Mesendoderm (in vitro differentiated cells): ENCODE results near the gene SLC12A1.

Experiments used
- DNase-seq: peaks from one replicate; pipeline ENCODE4 v3.0.0; 2013
- H2AK5ac ChIP-seq: 2 replicates; pipeline ENCODE4 v1.6.1; 2013; ENCODE audit warnings: low read length, inconsistent platforms
- H2BK120ac ChIP-seq: 2 replicates; pipeline ENCODE4 v1.6.1; 2013; ENCODE audit warnings: low read depth, mild to moderate bottlenecking, low read length, moderate library complexity, mixed read lengths
- H2BK15ac ChIP-seq: replicated peaks from 2 replicates; pipeline ENCODE4 v1.6.1; 2013; ENCODE audit warnings: low read depth, mild to moderate bottlenecking, moderate library complexity
- H2BK5ac ChIP-seq: 2 replicates; pipeline ENCODE4 v1.6.1; 2013; ENCODE audit warnings: low read length, inconsistent platforms
- H3K18ac ChIP-seq: 2 replicates; pipeline ENCODE4 v1.6.1; 2013; ENCODE audit warnings: mild to moderate bottlenecking, low read length, mixed read lengths
- H3K23ac ChIP-seq: one replicate; pipeline ENCODE4 v1.6.1; 2013; ENCODE audit warnings: low read length
- H3K27ac ChIP-seq: 2 replicates; pipeline ENCODE4 v1.5.1; 2013; ENCODE audit warnings: low read depth, mild to moderate bottlenecking, inconsistent platforms, low read length, moderate library complexity
- H3K27me3 ChIP-seq: 2 replicates; pipeline ENCODE4 v1.6.1; 2013; ENCODE audit warnings: low read length, control low read depth, mild to moderate bottlenecking, inconsistent platforms; ENCODE audit not compliant: insufficient read depth, poor library complexity
- H3K36me3 ChIP-seq: 2 replicates; pipeline ENCODE4 v1.6.1; 2013; ENCODE audit warnings: low read length, inconsistent platforms; ENCODE audit not compliant: control insufficient read depth, insufficient read depth
- H3K4ac ChIP-seq: one replicate; pipeline ENCODE4 v1.6.1; 2013; ENCODE audit warnings: low read depth, mild to moderate bottlenecking, low read length, moderate library complexity
- H3K4me1 ChIP-seq: 2 replicates; pipeline ENCODE4 v1.6.1; 2013; ENCODE audit warnings: low read depth, low read length, inconsistent platforms; ENCODE audit not compliant: control insufficient read depth
- H3K4me2 ChIP-seq: 2 replicates; pipeline ENCODE4 v1.6.1; 2013; ENCODE audit warnings: low read length
- H3K4me3 ChIP-seq: 2 replicates; pipeline ENCODE4 v1.5.1; 2013; ENCODE audit warnings: mild to moderate bottlenecking, low read length
- H3K56ac ChIP-seq: one replicate; pipeline ENCODE4 v1.6.1; 2013; ENCODE audit warnings: low read length
- H3K79me1 ChIP-seq: 2 replicates; pipeline ENCODE4 v1.6.1; 2013; ENCODE audit warnings: low read length, inconsistent platforms
- H3K79me2 ChIP-seq: 2 replicates; pipeline ENCODE4 v1.6.1; 2013; ENCODE audit warnings: mild to moderate bottlenecking, low read length; ENCODE audit not compliant: control insufficient read depth, insufficient read depth
- H3K9ac ChIP-seq: 2 replicates; pipeline ENCODE4 v1.6.1; 2013; ENCODE audit warnings: low read length, inconsistent platforms
- H4K5ac ChIP-seq: one replicate; pipeline ENCODE4 v1.6.1; 2013; ENCODE audit warnings: low read length
- H4K8ac ChIP-seq: one replicate; pipeline ENCODE4 v1.6.1; 2013; ENCODE audit warnings: low read depth, mild to moderate bottlenecking, control low read depth, low read length, moderate library complexity
- WGBS: extraction: QIAGEN DNeasy Blood & Tissue Kit; methylation state at CpG from one replicate; pipeline ENCODE4 v1.1.7; 2013; ENCODE audit warnings: low lambda C conversion rate, missing lambda C conversion rate; ENCODE audit not compliant: insufficient coverage; ENCODE audit errors: extremely low coverage; 5-methylcytosine and 5-hydroxymethylcytosine counted together

SLC12A1 gene

DNA sequence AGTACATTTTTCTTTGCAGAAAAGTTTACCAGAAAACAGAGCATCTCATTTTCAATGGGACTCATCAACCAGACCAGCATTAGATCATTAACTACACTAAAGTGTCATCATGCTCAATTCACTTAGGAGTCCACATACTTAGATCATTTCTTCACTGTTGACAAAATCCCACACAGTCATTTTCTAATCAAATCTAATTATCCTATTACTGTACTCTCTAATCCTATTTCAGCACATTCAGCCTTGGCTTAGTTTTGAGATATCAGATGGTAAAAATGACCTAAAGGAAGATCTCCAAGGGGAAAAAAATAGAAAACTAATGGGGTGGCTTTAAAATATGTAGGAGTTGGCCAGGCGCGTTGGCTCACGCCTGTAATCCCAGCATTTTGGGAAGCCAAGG is 19.8 kb upstream of the SLC12A1 start:
- H3K36me3 ChIP-seq = no peaks in the 10 kb centered on the region
- H3K79me2 ChIP-seq = no peaks in the 10 kb centered on the region
- DNase-seq = no peak
- H3K18ac ChIP-seq = no peak overlapping the region
- H3K4me3 ChIP-seq = no peak overlapping the region
- no peaks in the 10 kb centered on the region for H3K27me3 ChIP-seq
- H4K8ac ChIP-seq = no peak overlapping the region
- no peak overlapping the region for H4K5ac ChIP-seq
- H2BK15ac ChIP-seq = no peak overlapping the region
- H3K79me1 ChIP-seq = no peaks in the 10 kb centered on the region
- H3K4ac ChIP-seq = no peak overlapping the region
- H3K27ac ChIP-seq = no peak overlapping the region
- H3K9ac ChIP-seq = no peak overlapping the region
- no peak overlapping the region for H3K4me2 ChIP-seq
- H3K56ac ChIP-seq = no peak overlapping the region
- H3K23ac ChIP-seq = no peak overlapping the region
- no peaks in the 10 kb centered on the region for H3K4me1 ChIP-seq
- H2BK5ac ChIP-seq = no peak overlapping the region
- no CpG with 5 or more reads among the region's 3 CpGs for WGBS
- H2BK120ac ChIP-seq = no peak overlapping the region
- no peak overlapping the region for H2AK5ac ChIP-seq

DNA sequence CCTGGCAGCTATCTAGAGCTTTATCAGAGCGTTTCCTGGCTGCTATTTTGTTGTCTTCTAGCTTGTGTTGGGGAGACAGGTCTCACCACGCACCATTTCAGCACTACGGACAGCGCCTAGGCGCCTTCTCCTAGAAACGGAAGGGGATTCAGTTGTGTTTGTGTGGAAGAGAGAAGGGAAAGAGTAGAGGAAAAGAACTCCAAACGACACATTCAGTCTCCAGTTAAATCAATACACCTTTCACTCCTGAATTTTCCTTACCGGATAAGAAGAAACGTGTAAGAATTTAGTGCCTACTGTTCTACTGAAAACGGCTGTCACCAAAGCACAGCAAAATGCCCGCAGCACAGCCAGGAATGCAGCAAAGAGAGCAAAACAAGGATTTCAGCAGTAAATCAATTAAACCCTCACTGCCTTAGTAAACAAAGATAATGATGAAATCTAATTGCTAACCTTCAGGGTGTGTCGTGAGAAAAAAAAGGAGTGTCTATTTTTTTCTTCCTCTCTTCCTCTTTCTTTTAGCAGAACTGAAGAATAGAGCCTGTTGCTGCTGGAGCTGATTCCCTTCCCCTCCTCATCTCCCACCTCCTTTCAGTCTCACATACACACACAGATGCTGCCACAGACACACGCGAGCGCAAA is 15.0 kb upstream of the SLC12A1 start:
- H3K23ac ChIP-seq = no peak overlapping the region
- H2BK15ac ChIP-seq = no peak overlapping the region
- WGBS = no CpG with 5 or more reads among the region's 15 CpGs
- H3K56ac ChIP-seq = no peak overlapping the region
- H3K4me3 ChIP-seq = no peak overlapping the region
- H3K27ac ChIP-seq = no peak overlapping the region
- H3K9ac ChIP-seq = no peak overlapping the region
- no peaks in the 10 kb centered on the region for H3K79me2 ChIP-seq
- no peak overlapping the region for H3K18ac ChIP-seq
- no peaks in the 10 kb centered on the region for H3K36me3 ChIP-seq
- no peaks in the 10 kb centered on the region for H3K79me1 ChIP-seq
- no peak overlapping the region for H3K4ac ChIP-seq
- H3K4me1 ChIP-seq = no peaks in the 10 kb centered on the region
- no peak overlapping the region for H2BK120ac ChIP-seq
- H2AK5ac ChIP-seq = no peak overlapping the region
- H4K5ac ChIP-seq = no peak overlapping the region
- H4K8ac ChIP-seq = no peak overlapping the region
- H2BK5ac ChIP-seq = no peak overlapping the region
- no peaks in the 10 kb centered on the region for H3K27me3 ChIP-seq
- H3K4me2 ChIP-seq = peak overlapping the region; percentile 58
- DNase-seq = peak; percentile 92

DNA sequence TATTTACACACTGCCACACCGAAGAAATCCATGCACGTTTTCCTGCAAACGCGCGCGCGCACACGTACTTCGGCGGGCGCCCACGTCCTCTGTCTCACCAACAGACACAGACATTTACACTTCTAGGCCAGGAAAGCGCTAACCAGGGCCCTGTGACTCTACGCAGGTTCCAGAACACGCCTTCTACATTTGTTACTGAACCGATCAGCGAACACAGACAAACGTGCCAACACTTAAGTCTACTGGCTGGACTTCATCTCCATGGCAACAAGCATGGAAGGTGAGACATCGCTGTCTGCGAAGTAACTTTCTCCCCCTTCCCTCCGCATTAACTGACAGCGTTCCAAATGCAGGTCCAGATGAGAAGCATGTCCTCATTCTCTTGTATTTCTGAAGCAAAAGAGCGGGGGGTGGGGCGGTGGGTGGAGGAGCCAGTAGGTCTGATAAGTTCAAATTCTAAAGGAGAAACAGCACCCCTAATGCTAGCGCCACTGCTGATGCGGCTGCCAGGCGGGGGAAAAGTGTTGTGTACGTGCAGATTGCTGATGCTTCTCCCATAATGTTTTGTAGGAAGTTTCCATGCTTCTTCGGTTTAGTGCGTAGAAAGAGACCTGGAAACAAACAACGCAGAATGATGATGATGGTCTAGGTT is 14.4 kb upstream of the SLC12A1 start, which contains the start of gene CTXN2:
CTXN2 (plus strand) TSS at position 92 of the 652 bp plus-strand sequence. CDS start 9,636 bp downstream, outside the sequence.
- no peak within 1 kb of the TSS for H3K23ac ChIP-seq
- H2BK15ac ChIP-seq = no peak within 1 kb of the TSS
- H3K27me3 ChIP-seq = no peaks in the 10 kb centered on the region
- H3K4me1 ChIP-seq = no peaks in the 10 kb centered on the region
- no peak within 1 kb of the TSS for H4K8ac ChIP-seq
- H3K9ac ChIP-seq = no peak within 1 kb of the TSS
- H3K79me1 ChIP-seq = no peaks in the 10 kb centered on the region
- no peak within 1 kb of the TSS for H3K4ac ChIP-seq
- no peak within 1 kb of the TSS for H2BK120ac ChIP-seq
- H3K36me3 ChIP-seq = no peaks in the 10 kb centered on the region
- no peak within 1 kb of the TSS for H3K18ac ChIP-seq
- H2BK5ac ChIP-seq = no peak within 1 kb of the TSS
- H3K79me2 ChIP-seq = no peaks in the 10 kb centered on the region
- H3K4me2 ChIP-seq = peak within 1 kb of the TSS; percentile 58
- no peak within 1 kb of the TSS for H3K4me3 ChIP-seq
- peak; percentile 63 for DNase-seq
- H4K5ac ChIP-seq = no peak within 1 kb of the TSS
- H3K27ac ChIP-seq = no peak within 1 kb of the TSS
- WGBS = no CpG with 5 or more reads among the region's 31 CpGs
- no peak within 1 kb of the TSS for H2AK5ac ChIP-seq
- H3K56ac ChIP-seq = no peak within 1 kb of the TSS

DNA sequence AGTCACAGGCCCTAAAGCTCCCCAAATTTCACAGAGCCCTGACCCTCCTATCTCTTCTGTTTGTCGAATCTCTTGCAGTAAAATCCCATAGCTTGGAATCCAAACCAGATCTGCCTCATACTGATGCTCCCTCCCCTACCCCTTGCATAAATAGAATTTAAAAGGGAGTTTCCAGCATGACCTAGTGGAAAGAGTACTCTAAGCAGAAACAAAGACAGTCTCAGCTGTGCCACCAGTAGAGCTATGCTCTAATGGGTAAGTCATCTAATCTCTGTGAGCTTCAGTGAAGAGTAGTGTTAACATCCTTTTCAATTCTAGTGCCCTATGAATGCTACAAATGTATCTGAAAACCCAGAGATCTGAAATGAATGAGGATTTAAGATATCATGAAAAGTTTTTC is 4.0 kb upstream of the SLC12A1 start:
- H3K56ac ChIP-seq = no peak overlapping the region
- no peak overlapping the region for H2BK15ac ChIP-seq
- no peak overlapping the region for H4K8ac ChIP-seq
- no peak overlapping the region for H2BK120ac ChIP-seq
- H3K4me3 ChIP-seq = no peak overlapping the region
- H2BK5ac ChIP-seq = no peak overlapping the region
- H3K79me2 ChIP-seq = no peaks in the 10 kb centered on the region
- no peaks in the 10 kb centered on the region for H3K36me3 ChIP-seq
- H3K27me3 ChIP-seq = no peaks in the 10 kb centered on the region
- no peak overlapping the region for H3K4me2 ChIP-seq
- no peak overlapping the region for H3K18ac ChIP-seq
- H3K4me1 ChIP-seq = no peaks in the 10 kb centered on the region
- no peak overlapping the region for H4K5ac ChIP-seq
- H3K9ac ChIP-seq = no peak overlapping the region
- no peaks in the 10 kb centered on the region for H3K79me1 ChIP-seq
- peak; percentile 2 for DNase-seq
- WGBS = no CpG with 5 or more reads among the region's 1 CpG
- H3K23ac ChIP-seq = no peak overlapping the region
- no peak overlapping the region for H2AK5ac ChIP-seq
- no peak overlapping the region for H3K27ac ChIP-seq
- H3K4ac ChIP-seq = no peak overlapping the region

DNA sequence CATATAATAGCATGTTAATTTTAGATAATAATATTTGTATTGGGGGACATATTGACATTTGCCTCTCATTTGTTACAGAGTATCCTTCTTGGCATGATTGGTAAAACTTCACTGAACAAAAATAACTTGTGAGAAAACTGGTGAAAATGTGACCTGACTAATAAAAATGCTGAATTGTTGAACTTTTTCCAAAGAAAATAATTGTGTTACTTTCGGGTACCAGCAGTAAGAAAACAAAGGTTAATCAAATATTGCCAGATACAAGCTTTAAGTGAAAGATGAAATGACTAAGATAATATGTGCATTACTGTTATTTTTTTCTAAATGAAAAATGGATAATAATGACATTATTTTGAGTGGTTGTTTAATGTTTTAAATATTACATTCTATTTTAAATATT is 15.2 kb downstream of the SLC12A1 start:
- no peak overlapping the region for H2BK5ac ChIP-seq
- H2AK5ac ChIP-seq = no peak overlapping the region
- no peaks in the 10 kb centered on the region for H3K27me3 ChIP-seq
- H3K4me2 ChIP-seq = no peak overlapping the region
- H3K79me2 ChIP-seq = no peaks in the 10 kb centered on the region
- H3K79me1 ChIP-seq = no peaks in the 10 kb centered on the region
- no peak overlapping the region for H3K9ac ChIP-seq
- no peak overlapping the region for H3K56ac ChIP-seq
- peaks cover 3% of the 10 kb centered on the region for H3K4me1 ChIP-seq
- H3K23ac ChIP-seq = no peak overlapping the region
- H3K4ac ChIP-seq = no peak overlapping the region
- no peak overlapping the region for H3K18ac ChIP-seq
- H4K5ac ChIP-seq = no peak overlapping the region
- H2BK120ac ChIP-seq = no peak overlapping the region
- DNase-seq = no peak
- no peak overlapping the region for H4K8ac ChIP-seq
- H3K4me3 ChIP-seq = no peak overlapping the region
- H2BK15ac ChIP-seq = no peak overlapping the region
- no peak overlapping the region for H3K27ac ChIP-seq
- H3K36me3 ChIP-seq = no peaks in the 10 kb centered on the region
- WGBS = no CpG with 5 or more reads among the region's 1 CpG
